Activated naive CD8-positive, alpha-beta T cell treated with anti-CD3 and anti-CD28 coated beads, Interleukin-2, amount 50 U/mL, for 24 hours (primary cell): ENCODE data around the gene RTP5.
"Not testable (repeated sequence)": the region's sequence is repeated elsewhere in the genome, so short reads cannot be mapped to it uniquely, and the experiment has no call there.

Experiments
- ATAC-seq: fragments of 150-1000 bp; cut with Tn5 transposase; one replicate; pipeline ENCODE4 v1.10.0; 2021
- DNase-seq: peaks from one replicate; pipeline ENCODE4 v3.0.0; 2021
- H3K27ac Mint-ChIP-seq: one replicate; pipeline ENCODE4 v1.8.0; 2021; ENCODE audit warnings: mild to moderate bottlenecking, mixed read lengths
- H3K27me3 Mint-ChIP-seq: one replicate; pipeline ENCODE4 v1.8.0; 2021; ENCODE audit warnings: mixed read lengths
- H3K36me3 Mint-ChIP-seq: one replicate; pipeline ENCODE4 v1.8.0; 2021; ENCODE audit warnings: low read depth, mixed read lengths
- H3K4me1 Mint-ChIP-seq: one replicate; pipeline ENCODE4 v1.8.0; 2021; ENCODE audit warnings: mixed read lengths
- H3K4me3 Mint-ChIP-seq: one replicate; pipeline ENCODE4 v1.8.0; 2021; ENCODE audit warnings: mild to moderate bottlenecking, moderate library complexity, mixed read lengths
- H3K9me3 Mint-ChIP-seq: one replicate; pipeline ENCODE4 v1.8.0; 2021; ENCODE audit warnings: mixed read lengths

RTP5 gene

DNA sequence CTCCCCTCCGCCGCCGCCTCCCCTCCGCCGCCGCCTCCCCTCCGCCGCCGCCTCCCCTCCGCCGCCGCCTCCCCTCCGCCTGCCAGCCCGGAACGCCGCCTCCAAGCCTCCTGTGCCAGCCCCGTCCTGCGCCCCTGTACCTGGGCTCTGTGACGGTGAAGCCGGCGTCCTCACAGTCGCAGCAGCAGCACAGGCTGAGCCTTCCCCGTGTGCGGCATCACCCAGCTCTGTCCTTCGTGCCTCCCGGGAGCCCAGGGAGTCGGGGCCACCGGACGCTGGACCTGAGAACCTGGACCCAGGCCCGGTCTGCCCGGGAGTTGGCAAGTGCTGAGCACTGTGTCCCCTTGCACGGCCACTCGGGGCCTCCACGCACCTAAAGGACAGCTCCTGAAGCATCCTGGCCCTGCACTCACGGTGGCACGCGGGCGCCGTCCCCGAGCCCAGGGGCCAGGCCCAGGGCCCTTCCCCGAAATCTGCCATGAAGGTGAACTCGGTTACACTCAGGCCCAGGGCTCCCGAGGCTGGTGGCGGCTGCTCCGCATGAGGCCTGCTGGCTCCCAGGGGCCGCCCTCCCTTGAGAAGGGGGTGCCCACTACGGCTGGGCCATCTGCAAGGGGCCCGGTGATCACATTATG lies 32.9 kb downstream of the RTP5 start:
- H3K27me3 Mint-ChIP-seq, result no peaks in the 10 kb centered on the region

DNA sequence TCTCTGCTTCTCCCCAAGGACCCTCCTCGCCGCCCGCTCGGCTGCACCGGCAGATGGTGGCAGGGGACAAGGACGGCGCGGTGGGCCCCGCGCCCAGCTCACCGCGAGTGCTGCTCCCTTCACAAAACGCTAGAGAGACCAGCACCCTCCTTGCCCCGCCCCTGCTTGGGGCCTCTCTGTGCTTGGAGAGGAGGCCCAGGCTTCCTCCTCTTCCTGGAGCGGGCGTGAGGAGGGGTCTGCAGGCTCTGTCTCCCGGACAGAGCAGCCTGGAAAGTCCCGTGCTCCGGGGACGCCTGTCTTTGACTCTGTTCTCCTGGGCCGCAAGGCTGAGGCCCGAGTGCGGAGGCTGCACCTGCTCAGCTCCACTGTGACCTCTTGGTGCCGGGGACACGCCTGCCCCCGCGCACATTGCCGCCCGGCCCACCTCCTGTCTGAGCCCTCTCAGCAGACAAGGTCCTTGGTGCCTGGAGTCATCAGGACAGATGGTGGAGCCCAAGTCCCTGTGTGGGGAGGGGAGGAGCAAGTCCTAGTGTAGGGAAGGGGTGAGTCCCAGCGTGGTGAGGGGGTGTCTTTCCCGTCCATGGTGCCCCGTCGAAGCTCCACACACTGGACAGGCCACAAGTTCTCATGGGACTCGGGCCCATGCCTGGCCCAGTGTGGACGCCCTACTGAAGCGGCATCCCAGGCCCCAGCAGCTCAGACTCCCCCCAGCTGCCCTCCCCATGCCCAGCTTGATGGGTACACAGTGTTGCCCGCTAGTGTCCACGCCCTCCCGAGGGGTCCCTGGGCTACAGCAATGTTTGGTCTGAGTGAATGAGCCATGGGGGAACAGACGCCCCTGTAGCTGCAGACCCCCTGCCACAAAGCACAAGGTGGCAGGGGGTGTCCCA lies 33.8 kb downstream of the RTP5 start:
- H3K9me3 Mint-ChIP-seq, result no peaks in the 10 kb centered on the region
- H3K27me3 Mint-ChIP-seq, result no peaks in the 10 kb centered on the region
- ATAC-seq (no peak), DNase-seq (no peak)
- no peak overlapping the region for H3K4me3 Mint-ChIP-seq
- H3K36me3 Mint-ChIP-seq, result no peaks in the 10 kb centered on the region
- no peak overlapping the region for H3K27ac Mint-ChIP-seq
- H3K4me1 Mint-ChIP-seq, result no peaks in the 10 kb centered on the region

More for the DNA sequence above, 32.9 kb downstream of the RTP5 start:
- Mint-ChIP-seq H3K9me3 (no peaks in the 10 kb centered on the region), H3K4me3 (no peak overlapping the region), H3K27ac (no peak overlapping the region), H3K36me3 (peaks cover 3% of the 10 kb centered on the region), H3K4me1 (no peaks in the 10 kb centered on the region)
- no peak for ATAC-seq
- no peak for DNase-seq

DNA sequence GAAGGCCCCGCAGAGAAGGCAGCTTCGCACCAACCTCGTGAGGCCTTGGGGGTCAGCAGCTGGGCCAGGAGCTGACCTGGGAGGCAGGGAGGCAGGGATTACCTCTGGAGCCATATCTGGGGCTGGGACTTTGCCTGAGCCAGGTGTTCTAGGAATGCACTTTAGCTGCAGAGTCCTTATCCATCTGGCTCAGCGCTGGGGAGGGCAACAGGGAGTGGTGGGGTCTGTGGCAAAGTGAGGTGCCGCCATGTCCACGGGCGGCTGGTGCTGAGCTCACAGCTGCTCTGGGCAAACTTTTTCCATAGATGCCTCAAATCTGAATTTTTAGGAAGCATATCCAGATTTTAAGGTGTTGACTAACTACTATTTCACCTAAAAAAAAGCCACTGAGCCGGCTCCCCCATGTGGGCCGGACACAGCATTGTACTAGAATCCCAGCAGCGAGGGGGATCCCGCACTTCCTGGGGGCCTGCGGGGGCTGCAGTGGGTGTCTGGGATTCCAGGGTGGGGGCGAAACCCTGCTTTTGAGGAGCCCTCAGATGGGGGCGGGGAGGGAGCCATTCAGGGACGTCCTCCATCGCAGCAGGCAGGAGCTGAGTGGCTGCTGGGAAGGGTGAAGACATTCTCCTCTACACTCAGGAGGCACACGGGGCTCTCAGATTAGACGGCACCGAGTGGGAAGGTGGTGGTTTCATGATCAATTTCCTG lies 34.6 kb downstream of the RTP5 start:
- no peak overlapping the region for H3K27ac Mint-ChIP-seq
- peaks cover 2% of the 10 kb centered on the region for H3K36me3 Mint-ChIP-seq
- no peak for ATAC-seq
- H3K4me1 Mint-ChIP-seq, result no peaks in the 10 kb centered on the region
- no peak overlapping the region for H3K4me3 Mint-ChIP-seq
- no peaks in the 10 kb centered on the region for H3K27me3 Mint-ChIP-seq
- no peak for DNase-seq
- H3K9me3 Mint-ChIP-seq, result no peaks in the 10 kb centered on the region

DNA sequence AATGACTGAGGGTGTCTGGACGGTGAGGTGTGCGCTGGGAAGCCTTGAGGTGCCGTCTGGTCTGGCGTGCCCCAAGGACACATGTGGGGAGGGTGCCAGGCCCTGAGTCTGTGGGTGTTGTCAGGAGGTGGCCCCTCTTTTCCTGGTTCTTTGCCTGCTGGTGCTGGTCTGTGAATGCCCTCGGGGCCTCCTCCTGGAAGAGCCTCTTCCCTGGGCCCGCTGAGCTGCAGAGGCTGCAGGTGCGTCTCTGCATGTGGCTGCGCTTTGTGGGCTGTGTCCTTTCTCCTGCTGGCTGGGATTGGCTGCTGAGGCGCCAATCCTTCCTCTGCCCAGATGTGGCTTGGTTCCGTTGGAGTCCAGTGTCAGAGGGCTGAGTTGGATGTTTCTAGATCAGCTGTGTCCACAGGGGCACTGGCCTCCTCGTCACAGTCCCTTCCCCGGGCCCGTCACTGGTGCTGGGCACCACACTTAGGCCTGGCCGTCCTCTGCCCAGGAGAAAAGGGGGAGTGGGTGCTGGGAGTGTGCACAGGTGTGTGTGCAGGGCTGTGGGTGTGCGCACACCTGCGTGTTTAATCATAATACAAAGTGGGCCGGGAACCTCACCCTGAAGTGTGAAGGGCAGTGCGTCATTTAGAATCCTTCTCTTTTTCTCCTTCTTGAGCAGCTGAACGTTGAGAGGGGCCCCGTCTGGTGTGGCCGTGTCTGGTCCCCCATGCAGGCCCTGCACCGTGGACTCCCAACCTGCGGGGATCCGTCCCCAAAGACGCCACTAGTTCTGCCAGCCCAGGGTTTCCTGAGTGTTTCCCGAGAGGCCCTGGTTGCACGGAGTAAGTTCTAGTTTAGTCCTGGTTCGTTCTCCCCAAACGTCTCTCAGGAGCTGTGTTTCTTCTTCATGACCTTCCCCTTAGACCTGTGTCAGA lies 35.5 kb downstream of the RTP5 start:
- Mint-ChIP-seq H3K27ac (no peak overlapping the region), H3K36me3 (peaks cover 7% of the 10 kb centered on the region), H3K4me3 (no peak overlapping the region), H3K27me3 (no peaks in the 10 kb centered on the region), H3K4me1 (no peaks in the 10 kb centered on the region), H3K9me3 (no peaks in the 10 kb centered on the region)
- ATAC-seq (no peak), DNase-seq (no peak)

DNA sequence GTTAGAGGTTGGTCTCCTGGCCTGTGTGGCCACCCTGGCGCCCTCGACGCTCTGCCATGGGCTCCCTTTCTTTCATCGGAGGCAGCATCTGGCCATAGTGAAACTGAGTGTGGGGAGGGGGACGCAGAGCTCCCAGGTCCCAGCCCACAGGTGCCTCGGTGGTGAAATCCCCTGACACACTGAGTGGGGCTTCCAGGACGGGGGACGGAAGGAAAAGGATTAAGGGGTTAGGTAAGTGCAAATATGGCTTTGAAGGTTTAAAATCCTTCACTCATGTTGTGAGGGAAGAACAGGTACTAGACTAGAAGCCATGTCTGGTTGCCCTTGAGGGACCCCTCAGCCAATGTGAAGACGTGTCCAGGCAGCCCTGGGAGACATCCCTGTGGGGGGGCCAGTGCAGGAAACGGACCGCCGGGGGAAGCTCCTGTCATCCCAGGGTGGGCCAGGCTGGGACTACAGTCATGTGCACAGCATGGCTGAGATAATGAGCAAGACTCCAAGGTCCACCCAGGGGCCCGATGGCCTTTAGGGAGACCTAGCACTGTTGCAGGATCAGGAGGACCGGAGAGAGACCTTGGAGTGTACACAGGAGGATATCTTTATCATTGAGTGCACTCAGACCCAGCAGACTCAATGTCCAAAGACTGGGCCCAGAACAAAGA lies 36.3 kb downstream of the RTP5 start:
- no peak overlapping the region for H3K27ac Mint-ChIP-seq
- no peaks in the 10 kb centered on the region for H3K27me3 Mint-ChIP-seq

DNA sequence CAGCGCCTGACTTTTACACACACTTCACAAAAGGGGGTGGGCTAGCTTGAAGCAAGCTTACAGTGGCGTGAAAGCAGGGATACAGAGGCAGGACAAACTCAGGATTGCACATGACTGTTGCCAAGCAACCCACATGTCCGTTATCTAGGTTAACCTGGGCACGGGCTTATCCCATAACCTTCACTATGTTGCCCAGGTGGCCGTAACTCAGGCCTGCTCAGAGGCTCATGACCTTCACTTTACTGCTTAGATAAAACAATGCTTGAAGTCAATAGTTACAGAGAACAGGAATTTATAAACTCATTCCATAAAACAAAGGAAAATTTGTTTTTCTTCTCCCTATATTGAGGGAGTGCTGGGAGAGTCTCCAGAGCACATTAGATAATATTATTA lies 36.8 kb downstream of the RTP5 start:
- H3K36me3 Mint-ChIP-seq, result peaks cover 18% of the 10 kb centered on the region
- not testable (repeated sequence) for H3K4me1 Mint-ChIP-seq, H3K27ac Mint-ChIP-seq, H3K4me3 Mint-ChIP-seq, DNase-seq, H3K9me3 Mint-ChIP-seq, H3K27me3 Mint-ChIP-seq, ATAC-seq

More for the DNA sequence above, 36.3 kb downstream of the RTP5 start:
- peaks cover 14% of the 10 kb centered on the region for H3K36me3 Mint-ChIP-seq
- H3K9me3 Mint-ChIP-seq, result no peaks in the 10 kb centered on the region
- H3K4me3 Mint-ChIP-seq, result no peak overlapping the region
- DNase-seq (no peak), ATAC-seq (no peak)
- H3K4me1 Mint-ChIP-seq, result no peaks in the 10 kb centered on the region

DNA sequence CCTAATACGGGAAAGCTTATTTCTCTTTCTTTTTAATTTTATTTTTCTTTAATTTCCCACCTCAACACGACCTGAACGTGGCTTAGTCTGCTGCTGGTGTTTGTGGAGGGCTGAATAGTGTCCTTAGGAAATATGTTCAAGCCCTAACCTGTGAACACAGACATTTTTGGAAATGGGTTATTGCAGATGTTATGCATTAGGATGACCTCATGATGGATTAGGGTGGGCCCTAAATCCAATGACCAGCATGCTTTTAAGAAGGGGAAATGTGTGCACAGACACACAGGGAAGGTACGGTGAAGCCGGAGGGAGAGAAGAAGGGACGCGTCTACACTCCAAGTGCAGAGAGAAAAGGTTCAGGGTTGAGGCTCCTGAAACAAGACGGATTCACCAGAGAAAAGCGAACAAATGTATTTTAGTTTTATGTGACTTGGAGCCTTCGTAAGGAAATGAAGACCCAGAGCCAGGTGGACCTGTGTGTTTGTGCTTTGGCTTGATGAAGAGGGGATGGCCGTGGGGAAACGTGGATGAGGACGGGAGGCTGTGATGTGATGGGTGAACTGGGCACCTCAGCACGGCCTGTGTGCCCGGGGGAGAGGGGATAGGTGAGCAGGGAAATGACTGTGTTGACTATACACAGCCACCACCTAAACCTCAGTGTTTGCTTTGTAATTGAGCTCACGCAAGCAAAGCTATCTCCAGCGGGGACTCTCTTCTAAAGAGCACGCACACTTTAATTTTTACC lies 37.5 kb downstream of the RTP5 start:
- Mint-ChIP-seq H3K27me3 (no peaks in the 10 kb centered on the region), H3K9me3 (peaks cover 3% of the 10 kb centered on the region), H3K4me3 (no peak overlapping the region), H3K36me3 (peaks cover 24% of the 10 kb centered on the region), H3K27ac (no peak overlapping the region), H3K4me1 (no peaks in the 10 kb centered on the region)
- DNase-seq (no peak), ATAC-seq (no peak)

DNA sequence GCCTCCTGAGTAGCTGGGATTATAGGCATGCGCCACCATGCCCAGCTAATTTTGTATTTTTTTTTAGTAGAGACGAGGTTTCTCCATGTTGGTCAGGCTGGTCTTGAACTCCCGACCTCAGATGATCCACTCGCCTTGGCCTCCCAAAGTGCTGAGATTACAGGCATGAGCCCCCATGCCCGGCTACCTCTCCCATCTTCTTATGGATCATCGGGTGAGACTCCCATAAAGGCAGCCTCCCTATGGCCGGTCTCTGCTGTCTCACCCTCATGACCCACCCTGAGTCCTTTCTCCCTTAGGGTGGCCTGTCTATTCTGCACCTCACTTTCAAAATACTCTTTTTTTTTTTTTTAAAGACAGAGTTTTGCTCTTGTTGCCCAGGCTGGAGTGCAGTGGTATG lies 38.3 kb downstream of the RTP5 start:
- H3K27ac Mint-ChIP-seq, DNase-seq, ATAC-seq, H3K4me1 Mint-ChIP-seq, H3K9me3 Mint-ChIP-seq, H3K27me3 Mint-ChIP-seq, H3K4me3 Mint-ChIP-seq: not testable (repeated sequence)
- peaks cover 26% of the 10 kb centered on the region for H3K36me3 Mint-ChIP-seq

DNA sequence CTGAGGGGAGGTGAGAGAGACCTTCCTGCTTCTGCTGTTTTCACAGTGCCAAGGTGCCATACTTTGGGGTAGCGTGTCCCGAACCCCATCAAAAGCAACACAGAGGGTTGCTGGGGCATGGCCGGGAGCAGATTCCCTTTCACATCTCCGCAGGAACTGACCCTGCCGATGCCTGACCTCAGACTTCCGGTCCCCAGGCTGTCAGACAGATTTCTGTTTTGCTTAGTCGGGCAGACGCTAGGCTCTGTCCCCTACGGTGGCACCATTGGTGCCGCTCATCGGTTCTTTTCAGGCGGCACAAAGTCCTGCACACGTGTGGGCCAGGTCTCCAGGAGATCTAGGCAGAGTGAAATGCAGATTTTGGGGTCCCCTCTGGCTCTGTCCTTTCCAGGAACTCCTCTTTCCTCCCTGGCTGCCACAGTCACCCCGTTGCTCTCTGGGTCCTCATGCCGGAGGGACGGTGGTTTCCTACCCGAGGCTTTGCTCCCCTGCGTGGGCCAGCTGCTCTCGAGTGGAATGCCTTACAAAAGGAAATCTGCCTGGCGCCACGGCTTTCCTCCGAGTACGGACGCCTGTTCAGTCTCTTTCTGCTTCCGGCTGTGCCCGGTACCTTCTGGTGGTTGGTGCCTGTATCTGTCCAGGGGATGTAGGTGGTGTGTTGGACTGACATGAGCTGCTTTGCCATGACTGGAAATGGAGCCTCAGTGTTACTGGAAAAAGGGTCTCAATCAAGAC lies 39.3 kb downstream of the RTP5 start:
- Mint-ChIP-seq H3K9me3 (peaks cover 5% of the 10 kb centered on the region), H3K27ac (no peak overlapping the region), H3K27me3 (no peaks in the 10 kb centered on the region), H3K36me3 (peaks cover 28% of the 10 kb centered on the region), H3K4me3 (no peak overlapping the region), H3K4me1 (no peaks in the 10 kb centered on the region)
- ATAC-seq (no peak), DNase-seq (no peak)

DNA sequence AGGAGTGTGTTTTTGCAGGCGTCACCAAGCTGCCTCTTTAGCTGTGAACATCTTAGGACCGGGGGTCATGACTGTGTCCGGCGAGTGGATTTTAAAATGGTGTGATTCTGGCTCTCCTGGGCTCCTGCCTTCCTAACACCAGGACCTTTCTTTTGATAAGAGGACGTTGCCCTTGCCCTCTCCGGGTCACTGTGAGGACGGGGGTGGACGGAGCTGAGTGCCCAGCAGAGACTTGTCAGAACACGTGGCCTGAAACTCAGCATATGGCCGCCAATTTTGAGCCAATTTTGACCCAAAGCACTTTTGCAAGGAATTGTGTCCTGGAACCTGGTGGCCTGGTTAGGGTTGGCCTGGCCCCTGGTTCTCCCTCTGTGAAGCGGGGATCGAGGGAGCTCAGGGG lies 40.2 kb downstream of the RTP5 start:
- no peak for DNase-seq
- Mint-ChIP-seq H3K27me3 (no peaks in the 10 kb centered on the region), H3K36me3 (peaks cover 28% of the 10 kb centered on the region), H3K4me1 (no peaks in the 10 kb centered on the region), H3K9me3 (peaks cover 5% of the 10 kb centered on the region), H3K27ac (no peak overlapping the region), H3K4me3 (no peak overlapping the region)
- no peak for ATAC-seq

DNA sequence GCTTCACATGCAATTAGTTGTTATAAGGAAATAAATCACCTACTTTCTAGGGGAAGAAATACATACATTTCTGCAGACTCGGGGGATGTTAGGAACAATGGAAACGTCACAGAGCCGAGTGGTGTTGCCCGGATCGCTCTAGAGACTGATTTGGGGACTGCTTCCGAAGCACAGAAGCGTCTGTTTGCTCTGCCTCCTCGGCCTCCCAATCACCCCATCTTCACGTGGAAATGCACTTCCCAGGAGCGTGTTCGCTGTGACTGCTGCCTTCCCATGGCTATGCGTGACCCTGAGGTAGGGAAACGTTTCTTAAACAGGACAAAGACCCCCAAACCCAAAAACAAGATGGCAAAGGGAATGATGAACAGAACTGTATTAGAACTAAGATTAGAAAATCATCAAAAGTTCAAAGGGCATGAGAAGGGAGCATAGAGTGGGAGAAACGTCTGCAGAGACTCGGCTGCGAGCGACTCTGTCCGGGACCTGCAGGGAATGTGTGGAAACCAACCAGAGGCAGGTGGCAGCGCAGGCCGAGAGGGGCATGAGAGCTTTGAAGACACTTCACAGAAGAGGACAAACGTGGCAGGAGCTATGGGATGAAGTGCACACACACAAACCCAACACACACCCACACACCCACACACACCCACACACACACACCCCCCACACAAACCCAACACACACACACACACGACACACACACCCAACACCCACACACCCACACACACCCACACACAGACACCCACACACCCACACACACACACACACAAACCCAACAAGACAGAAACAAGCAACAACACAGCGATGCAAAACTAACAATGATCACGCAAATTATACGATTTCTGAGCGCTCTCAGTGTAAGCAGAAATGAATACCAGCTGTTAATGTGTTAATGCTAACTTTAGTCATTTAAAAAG lies 41.3 kb downstream of the RTP5 start:
- no peak for DNase-seq
- Mint-ChIP-seq H3K4me3 (no peak overlapping the region), H3K27ac (no peak overlapping the region), H3K9me3 (peaks cover 5% of the 10 kb centered on the region), H3K36me3 (peaks cover 28% of the 10 kb centered on the region), H3K27me3 (no peaks in the 10 kb centered on the region), H3K4me1 (no peaks in the 10 kb centered on the region)
- ATAC-seq, result no peak

DNA sequence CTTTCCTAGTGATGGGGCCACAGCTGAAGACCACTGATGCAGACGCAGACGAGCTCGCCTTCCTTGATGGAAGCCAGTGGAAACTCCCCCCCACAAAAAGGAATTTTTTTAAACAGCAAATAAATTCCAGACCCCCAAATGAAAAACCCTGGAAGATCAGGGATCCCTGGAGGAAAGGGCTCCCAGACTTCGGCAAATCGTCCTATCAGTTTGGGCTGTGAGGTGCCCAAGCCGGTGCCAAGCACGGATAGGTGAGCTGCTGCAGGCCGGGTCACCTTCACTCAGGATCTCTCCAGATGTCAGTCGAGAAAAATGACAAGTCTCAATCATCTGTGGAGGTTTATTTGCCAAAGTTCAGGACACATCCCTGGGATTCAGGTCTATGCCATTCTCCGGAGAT lies 42.0 kb downstream of the RTP5 start:
- peaks cover 30% of the 10 kb centered on the region for H3K36me3 Mint-ChIP-seq
- H3K4me1 Mint-ChIP-seq, result no peaks in the 10 kb centered on the region

More for the DNA sequence above, 42.0 kb downstream of the RTP5 start:
- Mint-ChIP-seq H3K4me3 (no peak overlapping the region), H3K9me3 (peaks cover 5% of the 10 kb centered on the region), H3K27me3 (no peaks in the 10 kb centered on the region), H3K27ac (no peak overlapping the region)
- DNase-seq (no peak), ATAC-seq (no peak)
